ENCODE results near the gene ZNF496. TPM values are rescaled to one million over a fixed set of nuclear protein-coding genes. Genes with fewer than 3 reads are reported as not detected.
"Not testable (repeated sequence)": the region's sequence is repeated elsewhere in the genome, so short reads cannot be mapped to it uniquely, and the experiment has no call there.

ZNF496 gene
- polyA plus RNA-seq (ENCODE audit: insufficient read length in 10 of 10) = 10 to 100 TPM; 22.7 to 30.9 (median 27.4) TPM
- long read RNA-seq, donor 1, full-length matches to known transcripts = 3 of 3 reads
- long read RNA-seq, donor 1, partial matches to known transcripts = 0 of 3 reads
- long read RNA-seq, donor 1, other reads (novel, unspliced or antisense) = 0 of 3 reads
- long read RNA-seq, donor 2, full-length matches to known transcripts = 3 of 3 reads
- long read RNA-seq, donor 2, partial matches to known transcripts = 0 of 3 reads
- long read RNA-seq, donor 2, other reads (novel, unspliced or antisense) = 0 of 3 reads
- long read RNA-seq, donor 3 = 0 reads
- long read RNA-seq, donor 4, full-length matches to known transcripts = 2 of 2 reads
- long read RNA-seq, donor 4, partial matches to known transcripts = 0 of 2 reads
- long read RNA-seq, donor 4, other reads (novel, unspliced or antisense) = 0 of 2 reads
- long read RNA-seq, donor 5, partial matches to known transcripts = 0 of 2 reads
- long read RNA-seq, donor 5, other reads (novel, unspliced or antisense) = 0 of 2 reads
- long read RNA-seq, donor 6, partial matches to known transcripts = 6 of 7 reads
- long read RNA-seq, donor 6, other reads (novel, unspliced or antisense) = 0 of 7 reads
- long read RNA-seq, donor 7, full-length matches to known transcripts = 2 of 2 reads
- long read RNA-seq, donor 7, partial matches to known transcripts = 0 of 2 reads
- long read RNA-seq, donor 7, other reads (novel, unspliced or antisense) = 0 of 2 reads
- long read RNA-seq, donor 8, partial matches to known transcripts = 0 of 1 reads
- long read RNA-seq, donor 8, other reads (novel, unspliced or antisense) = 0 of 1 reads
- long read RNA-seq, donor 9 = 0 reads

DNA sequence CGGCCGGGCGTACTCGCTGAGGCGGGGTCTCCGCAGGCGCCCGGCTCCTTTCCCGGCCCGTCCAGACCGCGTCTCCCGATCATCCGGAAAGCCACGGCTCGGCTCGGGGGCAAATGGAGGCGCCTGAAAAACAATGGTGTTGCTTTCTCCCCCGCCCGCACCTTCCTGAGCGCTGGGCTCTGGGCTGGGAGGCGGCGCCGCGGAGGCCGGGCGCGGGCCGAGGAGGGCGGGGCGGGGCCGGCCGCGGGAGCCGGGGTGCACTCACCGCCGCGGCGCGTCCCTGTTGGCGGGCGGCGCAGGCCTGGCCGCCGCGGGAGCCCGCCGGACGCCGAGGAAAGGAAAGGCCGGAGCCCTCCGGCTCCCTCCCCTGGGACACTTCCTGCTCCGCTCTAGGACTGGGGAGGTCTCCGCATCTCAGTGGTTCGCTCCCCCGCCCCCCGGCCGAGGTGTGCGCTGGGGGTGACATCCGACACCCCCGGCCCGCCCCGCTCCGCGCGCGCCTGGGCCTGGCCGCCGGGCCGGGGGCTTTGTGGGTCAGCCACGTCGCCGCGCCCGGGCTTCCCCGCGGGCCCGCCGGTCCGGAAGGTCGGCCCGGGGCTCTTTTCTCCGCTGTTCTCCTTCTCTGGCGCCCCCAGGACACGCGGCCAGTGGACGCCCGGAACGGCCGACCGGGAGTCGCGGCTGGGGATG lies at the start of gene ZNF496:
ZNF496 (minus strand) TSS at position 343 of the 690 bp plus-strand sequence. CDS start 2,289 bp downstream, outside the sequence.
- peak; percentile 91 to 95 (median 92) for DNase-seq

DNA sequence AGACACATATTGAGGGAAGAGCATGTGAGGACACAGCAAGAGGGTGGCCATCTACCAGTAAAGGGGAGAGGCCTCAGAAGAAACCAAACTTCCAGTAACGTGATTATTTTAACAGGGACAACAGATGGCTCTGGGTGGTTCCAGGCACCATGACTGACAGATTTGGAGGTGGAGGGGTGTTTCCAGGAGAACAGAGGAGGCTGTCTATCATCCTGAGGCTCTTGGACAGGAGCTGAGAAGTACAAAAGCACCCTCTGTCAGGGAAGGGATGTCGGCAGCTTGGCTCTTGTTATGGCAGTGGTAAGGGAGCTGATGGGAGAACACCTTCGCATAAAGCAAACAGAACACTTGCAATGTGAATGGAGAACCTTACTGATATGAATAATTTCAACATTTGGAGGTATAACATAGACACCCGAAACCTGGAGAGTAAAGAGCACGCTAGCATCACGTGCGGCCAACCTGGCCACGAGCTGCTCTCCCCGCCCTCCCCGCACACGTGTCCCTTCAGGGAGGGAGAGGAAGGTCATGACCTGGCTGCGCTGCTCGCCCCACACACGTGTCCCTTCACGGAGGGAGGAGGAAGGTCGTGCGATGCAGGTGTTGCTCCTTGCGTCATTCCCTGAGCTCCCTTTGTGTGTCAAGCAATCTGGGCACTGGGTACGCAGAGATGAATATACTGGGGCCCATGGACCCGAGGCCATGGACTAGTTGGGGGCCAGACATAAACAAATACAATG lies 46.8 kb upstream of the ZNF496 start:
- no peak for DNase-seq

DNA sequence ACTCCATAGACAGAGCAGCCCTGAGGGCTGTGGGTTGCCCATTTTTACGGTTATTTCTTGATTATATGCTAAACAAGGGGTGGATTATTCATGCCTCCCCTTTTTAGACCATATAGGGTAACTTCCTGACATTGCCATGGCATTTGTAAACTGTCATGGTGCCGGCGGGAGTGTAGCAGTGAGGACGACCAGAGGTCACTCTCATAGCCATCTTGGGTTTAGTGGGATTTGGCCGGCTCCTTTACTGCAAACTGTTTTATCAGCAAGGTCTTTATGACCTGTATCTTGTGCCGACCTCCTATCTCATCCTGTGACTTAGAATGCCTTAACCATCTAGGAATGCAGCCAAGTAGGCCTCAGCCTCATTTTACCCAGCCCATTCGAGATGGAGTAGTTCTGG lies 46.0 kb upstream of the ZNF496 start:
- not testable (repeated sequence) for DNase-seq

- no peak for DNase-seq
These were observed 45.0 kb upstream of the ZNF496 start for GRCh38 chr1:247376659-247377058.

GRCh38 chr1:247375747-247376146 lies 44.1 kb upstream of the ZNF496 start:
- no peak for DNase-seq

GRCh38 chr1:247374651-247375334 lies 43.1 kb upstream of the ZNF496 start:
- DNase-seq = not testable (repeated sequence)

GRCh38 chr1:247373721-247374141 lies 42.1 kb upstream of the ZNF496 start:
- peak in 2 of 3 donors; percentile 54 to 70 for DNase-seq

DNA sequence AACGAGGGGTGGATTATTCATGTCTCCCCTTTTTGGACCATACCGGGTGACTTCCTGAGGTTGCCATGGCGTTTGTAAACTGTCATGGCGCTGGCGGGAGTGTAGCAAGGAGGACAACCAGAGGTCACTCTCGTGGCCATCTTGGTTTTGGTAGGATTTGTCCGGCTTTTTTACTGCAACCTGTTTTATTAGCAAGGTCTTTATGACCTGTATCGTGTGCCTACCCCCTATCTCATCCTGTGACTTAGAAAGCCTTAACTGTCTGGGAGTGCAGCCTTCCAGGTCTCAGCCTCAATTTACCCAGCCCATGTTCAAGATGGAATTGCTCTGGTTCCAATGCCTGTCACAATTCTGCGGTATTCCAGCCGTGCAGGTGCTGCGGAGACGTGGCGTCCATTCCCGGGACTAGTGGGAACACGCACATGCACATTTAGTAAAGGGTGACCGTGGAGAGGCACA lies 40.2 kb upstream of the ZNF496 start:
- no peak for DNase-seq

- no peak for DNase-seq
These were observed 39.4 kb upstream of the ZNF496 start for GRCh38 chr1:247370786-247371732.

DNA sequence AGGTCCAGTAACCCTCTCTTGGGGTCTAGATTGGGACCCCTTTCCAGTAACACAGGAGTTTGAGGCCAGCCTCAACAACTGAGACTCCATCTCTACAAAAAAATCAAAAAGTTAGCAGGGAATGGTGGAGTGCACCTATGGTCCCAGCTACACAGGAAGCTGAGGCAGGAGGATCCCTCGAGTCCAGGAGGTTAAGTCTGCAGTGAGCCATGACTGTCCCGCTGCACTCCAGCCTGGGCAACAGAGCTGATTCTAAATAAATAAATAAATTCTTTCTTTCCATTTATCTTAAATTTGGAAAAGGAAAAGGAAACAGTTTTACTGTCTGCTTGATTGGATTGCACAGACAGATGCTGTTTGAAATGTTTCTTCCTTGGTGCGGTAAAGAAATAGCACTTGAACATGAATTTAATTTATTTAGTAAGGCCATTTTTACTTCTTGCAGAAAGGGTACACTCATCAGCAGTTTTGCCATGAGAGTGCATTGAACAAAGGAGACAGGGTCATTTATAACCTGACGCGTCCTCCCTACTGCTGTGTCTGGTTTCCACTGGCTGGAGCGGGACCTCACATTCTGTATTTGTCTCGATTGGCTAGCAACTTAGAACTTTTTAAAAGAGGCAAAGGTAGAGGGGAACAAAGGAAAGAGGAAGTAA lies 37.0 kb upstream of the ZNF496 start:
- DNase-seq = no peak

- DNase-seq = no peak
These were observed 36.2 kb upstream of the ZNF496 start for GRCh38 chr1:247367786-247368422.

- DNase-seq = no peak
These were observed 35.4 kb upstream of the ZNF496 start for GRCh38 chr1:247366926-247367645.

DNA sequence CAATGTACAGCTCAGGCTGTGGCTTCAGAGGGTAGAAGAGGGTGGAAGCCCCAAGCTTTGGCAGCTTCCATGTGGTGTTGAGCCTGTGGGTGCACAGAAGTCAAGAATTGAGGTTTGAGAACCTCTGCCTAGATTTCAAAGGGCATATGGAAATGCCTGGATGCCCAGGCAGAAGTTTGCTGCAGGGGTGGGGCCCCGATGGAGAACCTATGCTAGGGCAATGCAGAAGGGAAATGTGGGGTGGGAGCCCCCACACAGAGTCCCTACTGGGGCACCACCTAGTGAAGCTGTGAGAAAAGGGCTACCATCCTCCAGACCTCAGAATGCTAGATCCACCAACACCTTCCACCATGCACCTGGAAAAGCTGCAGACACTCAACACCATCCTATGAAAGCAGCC lies 34.7 kb upstream of the ZNF496 start:
- not testable (repeated sequence) for DNase-seq

- DNase-seq = no peak
These were observed 33.4 kb upstream of the ZNF496 start for GRCh38 chr1:247365023-247365422.

- DNase-seq = not testable (repeated sequence)
These were observed 31.3 kb upstream of the ZNF496 start for GRCh38 chr1:247363000-247363399.

GRCh38 chr1:247362153-247362552 lies 30.5 kb upstream of the ZNF496 start:
- no peak for DNase-seq

- DNase-seq = peak; percentile 64 to 88 (median 70)
These were observed 29.5 kb upstream of the ZNF496 start for GRCh38 chr1:247360991-247361731.

Data from muscle of back (tissue), 13 donors.